ENCODE data around the gene DNAJB8.

Gene DNAJB8

DNA sequence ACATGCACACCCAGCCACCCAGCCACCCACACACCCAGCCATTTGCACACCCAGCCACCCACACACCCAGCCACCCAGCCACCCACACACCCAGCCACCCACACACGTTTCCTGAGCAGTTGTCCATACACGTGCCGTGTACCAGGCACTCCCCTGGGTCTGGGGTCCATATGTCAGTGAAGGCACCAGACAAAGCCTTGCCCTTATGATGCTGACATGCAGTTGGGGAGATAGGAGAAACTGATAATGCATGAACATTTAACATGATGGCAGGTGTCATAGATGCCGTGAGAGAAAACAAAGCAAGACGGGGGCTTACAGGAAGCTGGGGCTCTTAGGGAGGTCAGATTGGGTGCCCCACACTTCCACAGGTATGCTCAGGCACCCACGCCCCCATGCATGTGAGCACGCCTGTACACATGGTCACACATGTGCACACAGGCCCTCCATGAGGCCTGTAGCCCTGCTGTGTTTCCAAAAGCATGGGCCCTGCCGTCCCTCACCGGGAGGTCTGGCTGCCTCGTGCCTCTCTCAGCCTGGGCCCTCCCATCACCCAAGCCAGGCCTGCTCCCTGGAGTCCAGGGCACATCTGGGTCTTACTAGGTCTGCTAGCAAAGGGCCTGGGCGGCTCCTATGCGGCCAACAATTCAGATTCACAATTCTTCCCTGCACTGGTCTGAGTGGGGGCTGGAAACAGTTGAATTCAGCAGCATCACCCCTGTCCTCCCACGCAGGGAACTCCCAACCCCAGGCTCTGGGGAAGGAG, 3.6 kb upstream of the DNAJB8 start:
- H3K9me3 ChIP-seq (ENCODE audit: control insufficient read depth in 1 of 2, low read length in 2 of 2) = no peaks in the 10 kb centered on the region
- no peak overlapping the region for H3K27ac ChIP-seq (ENCODE audit: low read length)
- no peaks in the 10 kb centered on the region for H3K4me1 ChIP-seq (ENCODE audit: control insufficient read depth in 1 of 2, insufficient read depth in 2 of 2, low read length in 2 of 2)
- no peak overlapping the region for H3K4me3 ChIP-seq (ENCODE audit: low read depth in 1 of 2, low read length in 2 of 2)
- H3K27me3 ChIP-seq (ENCODE audit: low read depth, low read length) = peaks cover 4% of the 10 kb centered on the region
- no peaks in the 10 kb centered on the region for H3K36me3 ChIP-seq (ENCODE audit: control insufficient read depth in 1 of 2, insufficient read depth in 2 of 2, low read length in 2 of 2)

DNA sequence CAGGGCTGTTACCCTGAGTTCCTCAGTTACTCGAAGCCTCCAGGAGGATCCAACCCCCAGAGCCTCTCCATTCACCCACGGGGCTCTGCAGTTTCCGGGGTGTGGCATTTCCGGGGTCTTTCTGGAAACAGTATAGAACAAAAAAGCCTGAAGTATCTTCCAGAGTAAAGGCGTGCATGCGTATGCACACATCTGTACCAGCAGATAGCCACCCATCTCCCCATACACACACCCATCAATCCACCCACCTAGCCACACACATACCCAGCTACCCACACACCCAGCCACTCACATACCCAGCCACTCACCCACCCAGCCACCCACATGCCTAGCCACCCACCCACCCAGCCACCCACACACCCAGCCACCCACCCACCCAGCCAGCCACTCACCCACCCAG, 2.9 kb upstream of the DNAJB8 start:
- Histone ChIP-seq H3K9me3 (ENCODE audit: control insufficient read depth in 1 of 2, low read length in 2 of 2) (no peaks in the 10 kb centered on the region), H3K4me3 (ENCODE audit: low read depth in 1 of 2, low read length in 2 of 2) (no peak overlapping the region), H3K4me1 (ENCODE audit: control insufficient read depth in 1 of 2, insufficient read depth in 2 of 2, low read length in 2 of 2) (no peaks in the 10 kb centered on the region), H3K27ac (ENCODE audit: low read length) (no peak overlapping the region), H3K36me3 (ENCODE audit: control insufficient read depth in 1 of 2, insufficient read depth in 2 of 2, low read length in 2 of 2) (no peaks in the 10 kb centered on the region), H3K27me3 (ENCODE audit: low read depth, low read length) (peaks cover 4% of the 10 kb centered on the region)

DNA sequence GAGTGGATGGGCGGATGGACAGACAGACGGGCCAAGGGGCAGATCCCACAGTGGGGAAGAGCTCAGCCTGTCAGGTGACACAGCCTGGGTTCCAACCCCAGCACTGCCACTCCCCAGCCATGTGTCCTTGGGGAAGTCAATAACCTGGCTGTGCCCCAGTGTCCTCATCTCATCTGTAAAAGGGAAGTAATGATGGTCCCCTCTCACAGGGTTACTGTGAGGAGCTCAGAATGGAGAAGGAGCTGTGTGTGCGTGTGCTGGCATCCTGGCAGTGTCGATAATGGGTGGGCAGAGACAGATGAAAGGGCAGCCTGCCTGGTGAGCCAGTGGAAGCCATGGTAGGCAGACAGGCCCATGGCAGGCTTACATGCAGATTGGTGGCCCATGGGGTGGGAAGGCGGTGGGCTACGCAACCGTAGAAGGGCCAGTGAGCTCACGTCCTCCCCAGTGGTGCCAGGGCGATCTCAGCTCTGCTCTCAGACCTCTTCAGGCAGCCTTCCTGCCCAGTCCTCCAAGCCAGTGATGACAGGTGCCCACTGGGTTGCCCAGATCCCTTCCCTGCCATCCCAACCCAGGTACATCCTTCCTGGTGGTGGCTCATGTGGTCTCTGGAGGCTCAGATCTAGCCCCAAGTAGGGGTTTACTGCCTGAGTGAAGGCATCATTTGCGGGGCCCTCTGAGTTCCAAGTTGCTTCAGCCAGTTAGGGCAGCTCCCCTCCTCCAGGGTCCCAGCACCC, 2.3 kb upstream of the DNAJB8 start:
- no peak overlapping the region for H3K4me3 ChIP-seq (ENCODE audit: low read depth in 1 of 2, low read length in 2 of 2)
- H3K4me1 ChIP-seq (ENCODE audit: control insufficient read depth in 1 of 2, insufficient read depth in 2 of 2, low read length in 2 of 2) = no peaks in the 10 kb centered on the region
- H3K27ac ChIP-seq (ENCODE audit: low read length) = no peak overlapping the region
- no peaks in the 10 kb centered on the region for H3K36me3 ChIP-seq (ENCODE audit: control insufficient read depth in 1 of 2, insufficient read depth in 2 of 2, low read length in 2 of 2)
- peaks cover 4% of the 10 kb centered on the region for H3K27me3 ChIP-seq (ENCODE audit: low read depth, low read length)
- H3K9me3 ChIP-seq (ENCODE audit: control insufficient read depth in 1 of 2, low read length in 2 of 2) = no peaks in the 10 kb centered on the region

DNA sequence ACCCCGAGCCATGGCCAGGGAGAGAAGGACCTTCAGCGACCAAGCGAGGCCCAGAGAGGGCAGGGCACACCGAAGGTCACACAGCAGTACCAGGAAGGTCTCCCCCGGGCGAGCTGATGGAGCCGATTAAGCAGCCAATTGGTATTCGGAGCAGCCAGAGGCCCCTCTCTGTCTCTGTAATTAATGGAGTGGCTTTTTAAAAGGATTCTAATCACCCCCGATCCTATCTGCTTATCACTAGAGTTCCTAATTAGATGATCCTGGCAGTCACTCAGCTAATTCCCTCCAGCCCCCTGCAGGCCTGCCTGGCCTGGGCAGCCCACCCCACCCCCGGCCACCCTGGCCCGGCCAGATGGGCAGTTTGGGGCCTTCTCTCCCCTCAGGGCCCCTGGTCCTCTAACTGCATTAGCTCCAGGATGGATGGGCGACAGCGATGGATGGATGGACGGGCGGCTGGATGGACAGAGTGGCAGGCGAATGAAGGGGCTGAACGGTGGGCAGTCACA, 1.6 kb upstream of the DNAJB8 start:
- Histone ChIP-seq H3K27me3 (ENCODE audit: low read depth, low read length) (peaks cover 4% of the 10 kb centered on the region), H3K27ac (ENCODE audit: low read length) (no peak overlapping the region), H3K4me1 (ENCODE audit: control insufficient read depth in 1 of 2, insufficient read depth in 2 of 2, low read length in 2 of 2) (no peaks in the 10 kb centered on the region), H3K4me3 (ENCODE audit: low read depth in 1 of 2, low read length in 2 of 2) (no peak overlapping the region), H3K36me3 (ENCODE audit: control insufficient read depth in 1 of 2, insufficient read depth in 2 of 2, low read length in 2 of 2) (no peaks in the 10 kb centered on the region), H3K9me3 (ENCODE audit: control insufficient read depth in 1 of 2, low read length in 2 of 2) (no peaks in the 10 kb centered on the region)

DNA sequence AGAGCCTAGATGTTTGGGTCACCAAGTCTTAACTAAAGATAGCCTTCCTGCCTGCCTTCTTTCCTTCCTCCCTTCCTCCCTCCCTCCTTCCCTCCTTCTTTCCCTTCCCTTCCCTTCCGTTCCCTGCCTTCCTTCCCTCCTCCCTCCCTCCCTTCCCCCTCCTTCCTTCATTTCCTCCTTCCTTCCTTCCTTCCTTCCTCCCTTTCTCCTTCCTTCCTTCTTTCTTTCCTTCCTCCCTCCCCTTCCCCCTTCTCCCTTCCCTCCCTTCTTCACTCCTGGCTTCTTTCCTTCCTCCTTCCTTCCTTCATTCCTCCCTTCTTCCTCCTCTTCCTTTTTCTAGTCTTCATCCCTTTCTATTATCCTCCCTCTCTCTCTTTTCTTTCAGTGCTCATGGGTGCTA, 2.0 kb downstream of the DNAJB8 start:
- Histone ChIP-seq H3K27ac (ENCODE audit: low read length) (no peak overlapping the region), H3K9me3 (ENCODE audit: control insufficient read depth in 1 of 2, low read length in 2 of 2) (no peaks in the 10 kb centered on the region), H3K36me3 (ENCODE audit: control insufficient read depth in 1 of 2, insufficient read depth in 2 of 2, low read length in 2 of 2) (no peaks in the 10 kb centered on the region), H3K27me3 (ENCODE audit: low read depth, low read length) (peaks cover 4% of the 10 kb centered on the region), H3K4me3 (ENCODE audit: low read depth in 1 of 2, low read length in 2 of 2) (no peak overlapping the region), H3K4me1 (ENCODE audit: control insufficient read depth in 1 of 2, insufficient read depth in 2 of 2, low read length in 2 of 2) (no peaks in the 10 kb centered on the region)

DNA sequence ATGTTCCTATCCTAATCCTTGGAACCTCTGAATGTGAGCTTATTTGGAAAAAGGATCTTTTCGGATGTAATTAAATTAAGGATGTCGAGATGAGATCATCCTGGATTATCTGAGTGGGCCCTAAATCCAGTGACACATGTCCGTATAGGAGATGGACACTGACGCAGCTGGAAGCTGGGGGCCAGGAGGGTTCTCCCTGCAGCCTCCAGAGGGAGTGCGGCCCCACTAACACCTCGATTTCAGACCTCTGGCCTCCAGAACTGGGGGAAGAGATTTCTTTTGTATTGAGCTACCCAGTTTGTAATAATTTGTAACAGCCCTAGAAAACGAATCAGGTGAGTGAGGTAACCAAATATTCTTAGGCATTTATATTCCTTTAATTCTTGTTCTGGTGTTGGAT, 2.5 kb downstream of the DNAJB8 start:
- H3K27me3 ChIP-seq (ENCODE audit: low read depth, low read length) = peaks cover 4% of the 10 kb centered on the region
- H3K9me3 ChIP-seq (ENCODE audit: control insufficient read depth in 1 of 2, low read length in 2 of 2) = no peaks in the 10 kb centered on the region
- no peaks in the 10 kb centered on the region for H3K4me1 ChIP-seq (ENCODE audit: control insufficient read depth in 1 of 2, insufficient read depth in 2 of 2, low read length in 2 of 2)
- no peak overlapping the region for H3K27ac ChIP-seq (ENCODE audit: low read length)
- no peaks in the 10 kb centered on the region for H3K36me3 ChIP-seq (ENCODE audit: control insufficient read depth in 1 of 2, insufficient read depth in 2 of 2, low read length in 2 of 2)
- H3K4me3 ChIP-seq (ENCODE audit: low read depth in 1 of 2, low read length in 2 of 2) = no peak overlapping the region

DNA sequence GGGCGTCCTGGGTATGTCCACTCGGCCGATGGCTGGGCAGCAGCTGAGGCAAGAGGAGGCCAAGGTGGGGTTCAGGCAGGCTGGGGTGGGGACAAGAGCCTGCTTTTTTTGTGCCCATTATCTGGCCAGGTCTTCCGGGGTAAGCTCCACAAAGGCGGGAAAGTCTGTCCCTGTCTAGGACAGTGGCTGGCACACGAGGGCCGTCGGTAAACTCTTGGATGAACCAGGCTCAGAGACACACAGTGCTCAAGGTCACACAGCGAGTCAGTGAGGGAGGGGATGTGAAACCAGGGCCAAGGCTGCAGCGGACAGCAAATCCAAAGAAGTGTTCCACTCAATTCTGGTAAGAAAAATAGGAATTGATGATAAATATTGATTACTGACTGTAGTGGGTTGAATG, 2.9 kb downstream of the DNAJB8 start:
- Histone ChIP-seq H3K4me3 (ENCODE audit: low read depth in 1 of 2, low read length in 2 of 2) (no peak overlapping the region), H3K36me3 (ENCODE audit: control insufficient read depth in 1 of 2, insufficient read depth in 2 of 2, low read length in 2 of 2) (no peaks in the 10 kb centered on the region), H3K27ac (ENCODE audit: low read length) (no peak overlapping the region), H3K4me1 (ENCODE audit: control insufficient read depth in 1 of 2, insufficient read depth in 2 of 2, low read length in 2 of 2) (no peaks in the 10 kb centered on the region), H3K9me3 (ENCODE audit: control insufficient read depth in 1 of 2, low read length in 2 of 2) (no peaks in the 10 kb centered on the region), H3K27me3 (ENCODE audit: low read depth, low read length) (peaks cover 4% of the 10 kb centered on the region)

DNA sequence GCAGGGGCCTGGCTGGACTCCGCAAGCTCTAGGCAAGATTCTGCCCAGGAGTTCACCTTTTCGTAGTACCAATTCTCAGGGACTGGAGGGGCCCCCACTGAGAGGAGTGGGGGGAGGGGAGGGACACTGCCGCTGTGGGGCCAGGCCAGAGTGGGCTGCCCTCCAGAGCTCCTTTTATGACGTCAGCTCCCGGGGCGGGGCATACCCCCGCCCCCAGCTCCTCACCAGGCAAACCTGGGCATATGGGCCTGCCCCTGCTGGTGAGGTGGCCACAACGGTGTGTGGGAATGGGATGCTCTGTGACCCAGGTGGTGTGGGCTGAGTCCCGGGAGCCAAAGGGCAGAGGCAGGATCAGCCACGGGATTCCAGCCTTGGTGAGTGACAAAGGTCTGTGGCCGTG, 3.3 kb downstream of the DNAJB8 start:
- Histone ChIP-seq H3K9me3 (ENCODE audit: control insufficient read depth in 1 of 2, low read length in 2 of 2) (no peaks in the 10 kb centered on the region), H3K4me3 (ENCODE audit: low read depth in 1 of 2, low read length in 2 of 2) (no peak overlapping the region), H3K36me3 (ENCODE audit: control insufficient read depth in 1 of 2, insufficient read depth in 2 of 2, low read length in 2 of 2) (no peaks in the 10 kb centered on the region), H3K27me3 (ENCODE audit: low read depth, low read length) (peaks cover 4% of the 10 kb centered on the region), H3K27ac (ENCODE audit: low read length) (no peak overlapping the region), H3K4me1 (ENCODE audit: control insufficient read depth in 1 of 2, insufficient read depth in 2 of 2, low read length in 2 of 2) (no peaks in the 10 kb centered on the region)

DNA sequence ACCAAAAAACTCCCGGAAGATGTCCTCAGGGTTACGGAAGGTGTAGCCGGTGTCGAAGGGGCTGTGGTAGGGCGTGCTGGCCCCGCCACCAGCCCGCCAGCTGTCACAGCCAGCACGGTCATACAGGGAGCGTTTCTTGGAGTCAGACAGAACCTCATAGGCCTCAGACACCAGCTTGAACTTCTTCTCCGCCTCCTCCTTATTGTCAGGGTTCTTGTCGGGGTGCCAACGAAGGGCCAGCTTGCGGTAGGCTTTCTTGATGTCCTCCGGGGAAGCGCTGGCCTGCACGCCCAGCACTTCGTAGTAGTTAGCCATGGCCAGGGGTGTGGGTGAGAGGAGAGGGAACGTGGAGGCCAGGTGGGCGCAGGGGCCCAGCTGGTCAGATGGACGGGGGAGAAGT, 3.8 kb downstream of the DNAJB8 start:
- H3K36me3 ChIP-seq (ENCODE audit: control insufficient read depth in 1 of 2, insufficient read depth in 2 of 2, low read length in 2 of 2) = no peaks in the 10 kb centered on the region
- H3K4me3 ChIP-seq (ENCODE audit: low read depth in 1 of 2, low read length in 2 of 2) = no peak overlapping the region
- H3K27me3 ChIP-seq (ENCODE audit: low read depth, low read length) = peaks cover 4% of the 10 kb centered on the region
- H3K27ac ChIP-seq (ENCODE audit: low read length) = no peak overlapping the region
- no peaks in the 10 kb centered on the region for H3K4me1 ChIP-seq (ENCODE audit: control insufficient read depth in 1 of 2, insufficient read depth in 2 of 2, low read length in 2 of 2)
- no peaks in the 10 kb centered on the region for H3K9me3 ChIP-seq (ENCODE audit: control insufficient read depth in 1 of 2, low read length in 2 of 2)

DNA sequence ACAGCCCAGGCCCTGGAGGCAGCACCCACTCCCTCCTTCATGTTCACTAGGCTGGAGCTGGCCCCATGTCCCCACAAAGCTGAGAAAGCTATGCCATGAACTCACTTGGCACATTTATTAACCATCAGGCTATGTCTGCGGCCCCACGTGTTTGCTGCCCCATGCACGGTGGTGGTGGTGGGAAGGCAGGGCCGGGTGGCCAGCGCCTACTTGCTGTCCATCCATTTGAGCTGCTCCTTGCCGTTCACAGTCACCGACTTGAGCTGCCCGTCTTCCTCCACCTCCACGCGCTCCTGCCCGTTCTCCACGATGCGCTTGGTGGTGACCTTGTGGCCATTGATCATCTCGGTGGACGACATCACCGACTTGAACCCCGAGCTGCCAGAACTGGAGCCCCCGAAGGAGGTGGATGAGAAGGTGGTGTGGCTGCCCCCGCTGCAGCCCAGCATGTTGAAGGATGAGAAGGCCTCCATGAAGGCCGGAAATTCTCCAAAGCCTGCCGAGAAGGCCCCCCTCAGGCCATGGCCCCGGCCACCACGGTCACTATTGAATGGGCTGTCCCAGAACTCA, 4.3 kb downstream of the DNAJB8 start:
- no peak overlapping the region for H3K27ac ChIP-seq (ENCODE audit: low read length)
- H3K9me3 ChIP-seq (ENCODE audit: control insufficient read depth in 1 of 2, low read length in 2 of 2) = no peaks in the 10 kb centered on the region
- H3K4me1 ChIP-seq (ENCODE audit: control insufficient read depth in 1 of 2, insufficient read depth in 2 of 2, low read length in 2 of 2) = no peaks in the 10 kb centered on the region
- H3K27me3 ChIP-seq (ENCODE audit: low read depth, low read length) = peaks cover 4% of the 10 kb centered on the region
- no peak overlapping the region for H3K4me3 ChIP-seq (ENCODE audit: low read depth in 1 of 2, low read length in 2 of 2)
- H3K36me3 ChIP-seq (ENCODE audit: control insufficient read depth in 1 of 2, insufficient read depth in 2 of 2, low read length in 2 of 2) = no peaks in the 10 kb centered on the region

DNA sequence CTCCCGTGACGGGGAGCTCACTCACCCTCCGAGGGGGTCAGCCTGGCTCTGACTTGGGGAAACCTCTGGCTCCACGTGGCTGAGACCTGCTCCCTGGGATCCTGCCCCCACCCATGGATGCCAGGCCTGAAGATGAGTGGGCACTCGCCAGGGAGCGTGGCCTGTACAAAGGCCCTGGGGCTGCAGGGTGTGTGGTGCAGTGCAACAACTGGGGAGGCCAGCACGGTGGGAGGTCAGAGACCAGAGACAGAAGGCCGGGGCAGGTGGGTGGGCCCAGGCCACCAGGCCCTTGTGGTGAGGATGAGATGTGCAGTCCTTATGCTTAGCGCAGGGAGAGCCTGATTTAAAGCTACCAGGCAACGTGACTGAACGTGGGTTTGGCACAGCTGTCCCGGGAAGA, 5.0 kb downstream of the DNAJB8 start:
- Histone ChIP-seq H3K36me3 (ENCODE audit: control insufficient read depth in 1 of 2, insufficient read depth in 2 of 2, low read length in 2 of 2) (no peaks in the 10 kb centered on the region), H3K4me1 (ENCODE audit: control insufficient read depth in 1 of 2, insufficient read depth in 2 of 2, low read length in 2 of 2) (no peaks in the 10 kb centered on the region), H3K27ac (ENCODE audit: low read length) (no peak overlapping the region), H3K27me3 (ENCODE audit: low read depth, low read length) (peaks cover 4% of the 10 kb centered on the region), H3K4me3 (ENCODE audit: low read depth in 1 of 2, low read length in 2 of 2) (no peak overlapping the region), H3K9me3 (ENCODE audit: control insufficient read depth in 1 of 2, low read length in 2 of 2) (no peaks in the 10 kb centered on the region)

Measured in muscle layer of duodenum (tissue), 2 donors.